ENCODE measurements around the gene RAE1. TPM values are rescaled to one million over a fixed set of nuclear protein-coding genes. Genes with fewer than 3 reads are reported as not detected.

RAE1 gene
- total and polyA plus RNA-seq, 2 of the 8 experiments (the other 6 are each of a cell fraction or from before 2014, with no cell fraction given) = 35.9 to 44.9 TPM

DNA sequence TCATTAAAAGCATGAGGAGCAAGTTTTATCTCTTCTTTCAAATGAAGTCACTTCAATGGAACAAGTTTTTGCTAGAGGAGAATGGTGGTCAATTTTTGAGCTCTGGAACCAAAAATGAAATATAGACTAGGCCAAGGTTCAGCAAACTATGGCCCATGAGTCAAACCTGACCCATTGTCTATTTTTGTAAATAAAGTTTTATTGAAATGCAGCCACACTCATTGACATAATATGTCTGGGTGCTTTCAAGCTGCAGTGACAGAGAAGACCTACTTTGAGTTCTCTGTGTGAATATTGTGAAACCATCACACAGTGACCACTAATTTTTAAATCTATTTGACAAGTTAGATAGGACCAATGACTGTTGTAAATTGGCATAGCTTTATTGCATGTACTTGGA is 13.4 kb downstream of the RAE1 start:
- Histone ChIP-seq H2AK5ac (ENCODE audit: low read depth, low read length) (no peak overlapping the region), H3K27me3 (replicated peaks in 1 of 4; ENCODE audit: control insufficient read depth in 3 of 4, extremely low read depth in 1 of 4, insufficient read depth in 3 of 4, low read length in 3 of 4) (no peaks in the 10 kb centered on the region), H3K56ac (replicated peaks; ENCODE audit: insufficient read length, low read depth, low read length) (no peak overlapping the region), H3K9me3 (ENCODE audit: insufficient read depth in 2 of 2, low read depth in 1 of 2, low read length in 1 of 2) (peaks cover 0 to 4% of the 10 kb centered on the region in 2 experiments; a peak in 2 of 4 replicates), H3K79me1 (ENCODE audit: low read depth, low read length) (no peaks in the 10 kb centered on the region), H2AFZ (ENCODE audit: low read length) (no peak overlapping the region), H3K27ac (ENCODE audit: low read depth, low read length) (no peak overlapping the region), H3K18ac (ENCODE audit: extremely low read depth, low read length) (no peak overlapping the region), H3K79me2 (ENCODE audit: control insufficient read depth in 1 of 2, insufficient read depth in 2 of 2, low read length in 2 of 2) (peaks cover 0 to 15% of the 10 kb centered on the region in 2 experiments; a peak in 2 of 4 replicates), H3K4me2 (ENCODE audit: insufficient read depth in 1 of 2, low read depth in 2 of 2, low read length in 2 of 2) (no peak overlapping the region), H2BK12ac (ENCODE audit: low read depth, low read length) (no peak overlapping the region), H2BK120ac (replicated peaks; ENCODE audit: low read depth, low read length) (no peak overlapping the region), H2BK5ac (ENCODE audit: low read depth, low read length) (no peak overlapping the region), H3K23me2 (ENCODE audit: low read depth, low read length) (no peaks in the 10 kb centered on the region), H3K4me1 (replicated peaks in 1 of 4; ENCODE audit: control insufficient read depth in 3 of 4, insufficient read depth in 4 of 4, low read length in 3 of 4) (no peaks in the 10 kb centered on the region), H2BK20ac (ENCODE audit: low read length) (no peak overlapping the region), H3K4ac (replicated peaks; ENCODE audit: insufficient read length, low read depth, low read length) (no peak overlapping the region), H3K4me3 (ENCODE audit: extremely low read depth in 1 of 4, insufficient read depth in 2 of 4, low read depth in 3 of 4, low read length in 4 of 4) (no peak overlapping the region), H3K9ac (replicated peaks in 1 of 4; ENCODE audit: extremely low read depth in 1 of 4, low read depth in 3 of 4, low read length in 3 of 4) (no peak overlapping the region), H3K14ac (ENCODE audit: insufficient read length) (no peak overlapping the region), H4K20me1 (replicated peaks in 1 of 2; ENCODE audit: control insufficient read depth in 1 of 2, insufficient read depth in 2 of 2, low read length in 2 of 2) (peaks cover 0 to 10% of the 10 kb centered on the region in 2 experiments), H4K8ac (ENCODE audit: extremely low read depth, insufficient read depth, low read length) (no peak overlapping the region), H3K36me3 (ENCODE audit: control insufficient read depth in 2 of 4, insufficient read depth in 4 of 4, low read length in 3 of 4) (peaks cover 16 to 51% (median 42%) of the 10 kb centered on the region in 4 experiments), H3K23ac (ENCODE audit: insufficient read length) (no peak overlapping the region), H4K5ac (ENCODE audit: insufficient read length, low read depth, low read length) (no peak overlapping the region), H2BK15ac (ENCODE audit: low read length) (no peak overlapping the region), H4K91ac (replicated peaks; ENCODE audit: insufficient read length, low read length) (no peak overlapping the region)
- ChIA-PET CTCF (ENCODE audit: partially characterized antibody) (interaction anchor here (1.0 kb wide), 1 partner anchor 9 kb away, joined by 3 read pairs; no protein-coding TSS in a partner anchor), POLR2A (ENCODE audit: partially characterized antibody) (interaction anchor here (2.8 kb wide), 1 partner anchor 11 kb away, joined by 11 read pairs; no protein-coding TSS in a partner anchor)
- no peak for DNase-seq (ENCODE audit: low read depth in 1 of 2, low spot score in 2 of 2)
- no peak for FAIRE-seq
- no peak for TF ChIP-seq KDM4A (IDR thresholded peaks at IDR 0.05; ENCODE audit: low read depth, low read length, severe bottlenecking)
- TF ChIP-seq GABPA (IDR thresholded peaks at IDR 0.05; ENCODE audit: borderline replicate concordance, insufficient read depth, low read length) = no peak

All from H1 (cell line).